Left colon (tissue), 2 donors: Measurements from ENCODE around the gene AMBRA1. TPM values are rescaled to one million over a fixed set of nuclear protein-coding genes. Genes with fewer than 3 reads are reported as not detected.

ENCODE experiments used
- ATAC-seq: fragments of 200-7000 bp; cut with Tn5 transposase; one replicate; pipeline ENCODE4 v1.9.1; 2020; ENCODE audit warnings: mild to moderate bottlenecking, moderate library complexity
- DNase-seq, 2 donors: peaks; one replicate each; pipeline ENCODE4 v3.0.0-alpha.2; 2020
- intact Hi-C, 2 donors: fragments of 100-400 bp; cut with DNase I in 1 of 2; cut with micrococcal nuclease in 1 of 2; formaldehyde crosslinking; loops; one replicate each; pipeline versions ENCODE4 v1.11.2 to v1.14.0; 2022; cut with DNase I, micrococcal nuclease
- total RNA-seq, 2 donors: library from RNA; stranded (reverse); fragmentation: NEBNext Ultra II Directional; extraction: Animal tissue kit (Norgen Biotek cat#: 25700); gene quantifications; one replicate each; pipeline ENCODE4 v1.2.1, GENCODE V29; 2021
- donor health status: DM: no; HTN: no; CAD: no.
- donor health status: DM: yes; HTN: yes; CAD: no.

The AMBRA1 gene
- total RNA-seq, 2 donors from 2014 or later: 39.4 to 40.1 TPM

GRCh38 chr11:46429717-46430116, 164.1 kb downstream of the AMBRA1 start:
- intact Hi-C loops: no loop called here
- ATAC-seq (no peak), DNase-seq (no peak)

- DNase-seq (no peak), ATAC-seq (no peak)
- intact Hi-C loops: no loop called here
Measured at GRCh38 chr11:46427364-46427763, 166.5 kb downstream of the AMBRA1 start.

GRCh38 chr11:46426233-46426991, 167.4 kb downstream of the AMBRA1 start:
- DNase-seq (no peak), ATAC-seq (no peak)
- intact Hi-C loops: no loop called here

GRCh38 chr11:46422588-46422987, 171.2 kb downstream of the AMBRA1 start:
- peak in 1 of 2 donors; percentile 18 for DNase-seq
- peak; percentile 91 for ATAC-seq
- intact Hi-C loops: no loop called here

- ATAC-seq (no peak), DNase-seq (no peak)
- intact Hi-C loops: no loop called here
Measured at GRCh38 chr11:46421257-46421880, 172.5 kb downstream of the AMBRA1 start.

- intact Hi-C loops: no loop called here
- DNase-seq (no peak), ATAC-seq (no peak)
Measured at GRCh38 chr11:46420513-46420912, 173.3 kb downstream of the AMBRA1 start.

- ATAC-seq (no peak), DNase-seq (no peak)
- intact Hi-C loops: no loop called here
Measured at GRCh38 chr11:46418751-46419150, 175.1 kb downstream of the AMBRA1 start.

GRCh38 chr11:46417711-46418110, 176.1 kb downstream of the AMBRA1 start:
- ATAC-seq: no peak
- DNase-seq: no peak
- intact Hi-C loops: no loop called here

GRCh38 chr11:46414879-46415278, 178.9 kb downstream of the AMBRA1 start:
- ATAC-seq (peak; percentile 51), DNase-seq (no peak)
- intact Hi-C loops: no loop called here

- no peak for ATAC-seq
- intact Hi-C loops: no loop called here
Measured at GRCh38 chr11:46414466-46414796, 179.4 kb downstream of the AMBRA1 start.

GRCh38 chr11:46413760-46414465, 179.9 kb downstream of the AMBRA1 start:
- intact Hi-C loops: no loop called here
- ATAC-seq: peak; percentile 73
- peak in 1 of 2 donors; percentile 32 for DNase-seq

More at GRCh38 chr11:46414466-46414796, 179.4 kb downstream of the AMBRA1 start:
- DNase-seq: no peak

- intact Hi-C loops: no loop called here
- no peak for DNase-seq
- peak; percentile 40 for ATAC-seq
Measured at GRCh38 chr11:46410021-46410420, 183.8 kb downstream of the AMBRA1 start.

GRCh38 chr11:46408407-46408986, 185.3 kb downstream of the AMBRA1 start:
- DNase-seq: no peak
- ATAC-seq: no peak
- intact Hi-C loops: no loop called here

GRCh38 chr11:46407635-46408034, 186.2 kb downstream of the AMBRA1 start:
- ATAC-seq (no peak), DNase-seq (no peak)
- intact Hi-C loops: no loop called here

GRCh38 chr11:46404476-46405017, 189.3 kb downstream of the AMBRA1 start:
- ATAC-seq (no peak), DNase-seq (no peak)
- intact Hi-C loops: no loop called here

- intact Hi-C loops: no loop called here
- DNase-seq (no peak), ATAC-seq (no peak)
Measured at GRCh38 chr11:46402957-46403902, 190.6 kb downstream of the AMBRA1 start.

GRCh38 chr11:46397526-46397925, 196.3 kb downstream of the AMBRA1 start:
- no peak for DNase-seq
- intact Hi-C loops: no loop called here
- no peak for ATAC-seq

- intact Hi-C loops: no loop called here
- ATAC-seq (no peak), DNase-seq (no peak)
Measured at GRCh38 chr11:46393759-46394158, 200.1 kb downstream of the AMBRA1 start.
